OCI-LY1 (cell line): Measurements from ENCODE around the gene ARHGAP25.
A peak's percentile ranks its signal among the peaks of the same experiment; 100 is the strongest.

ENCODE experiments used
- H2AFZ ChIP-seq: fragments of 200-600 bp; sonication (generic), shearing (Covaris generic); 2 replicates; pipeline ENCODE4 v1.6.0; 2014; ENCODE audit warnings: antibody characterized with exemption, mild to moderate bottlenecking, low read length
- H3F3A ChIP-seq: fragments of 200-600 bp; sonication (generic), shearing (Covaris generic); 2 replicates; pipeline ENCODE4 v1.6.0; 2014; ENCODE audit warnings: mild to moderate bottlenecking, antibody characterized with exemption, low read length, moderate library complexity; ENCODE audit not compliant: insufficient read depth
- H3K27ac ChIP-seq: fragments of 200-600 bp; sonication (generic); 2 replicates; pipeline ENCODE4 v1.5.1; 2014; ENCODE audit warnings: low read length, mixed run types, mild to moderate bottlenecking, low read depth; ENCODE audit not compliant: poor library complexity, severe bottlenecking
- H3K27me3 ChIP-seq: fragments of 200-600 bp; sonication (generic); 2 replicates; pipeline ENCODE4 v1.6.0; 2014; ENCODE audit warnings: antibody characterized with exemption, mild to moderate bottlenecking, low read length, moderate library complexity; ENCODE audit not compliant: insufficient read depth
- H3K36me3 ChIP-seq: fragments of 200-600 bp; sonication (generic); 2 replicates; pipeline ENCODE4 v1.6.1; 2014; ENCODE audit warnings: mild to moderate bottlenecking, antibody characterized with exemption, low read length, moderate library complexity, mixed read lengths; ENCODE audit not compliant: insufficient read depth
- H3K4me1 ChIP-seq: fragments of 200-600 bp; sonication (generic); 2 replicates; pipeline ENCODE4 v1.5.1; 2014; ENCODE audit warnings: mild to moderate bottlenecking, low read length, moderate library complexity; ENCODE audit not compliant: insufficient read depth, severe bottlenecking
- H3K4me2 ChIP-seq: fragments of 200-600 bp; sonication (generic), shearing (Covaris generic); 2 replicates; pipeline ENCODE4 v1.6.1; 2014; ENCODE audit warnings: low read length
- H3K4me3 ChIP-seq: fragments of 200-600 bp; sonication (generic); 2 replicates; pipeline ENCODE4 v1.5.1; 2014; ENCODE audit warnings: low read length, low read depth, mild to moderate bottlenecking, mixed read lengths; ENCODE audit not compliant: poor library complexity, severe bottlenecking
- H3K79me2 ChIP-seq: fragments of 200-600 bp; shearing (Covaris generic); 2 replicates; pipeline ENCODE4 v1.6.1; 2016; ENCODE audit warnings: mixed run types, low read length, mixed read lengths; ENCODE audit not compliant: insufficient read depth
- H3K9ac ChIP-seq: fragments of 200-600 bp; sonication (generic), shearing (Covaris generic); 2 replicates; pipeline ENCODE4 v1.6.1; 2014; ENCODE audit warnings: mild to moderate bottlenecking, low read length, mixed read lengths
- H3K9me2 ChIP-seq: fragments of 200-600 bp; sonication (generic), shearing (Covaris generic); 2 replicates; pipeline ENCODE4 v1.6.1; 2014; ENCODE audit warnings: low read depth, mild to moderate bottlenecking, low read length, mixed read lengths
- H3K9me3 ChIP-seq: fragments of 200-600 bp; shearing (Covaris generic); 2 replicates; pipeline ENCODE4 v1.6.1; 2014; ENCODE audit warnings: low read length, mixed read lengths
- H4K20me1 ChIP-seq: fragments of 200-600 bp; sonication (generic), shearing (Covaris generic); 2 replicates; pipeline ENCODE4 v1.6.0; 2016; ENCODE audit warnings: mild to moderate bottlenecking, low read length; ENCODE audit not compliant: insufficient read depth
- EZH2 ChIP-seq: fragments of 200-600 bp; sonication (generic), shearing (Covaris generic); IDR thresholded peaks from 2 replicates; pipeline ENCODE4 v1.8.0; 2017; ENCODE audit warnings: borderline replicate concordance, mixed run types, mild to moderate bottlenecking, antibody characterized with exemption, low read length, moderate library complexity, mixed read lengths
- TF ChIP-seq, protein P1 (sequence below): fragments of 200-600 bp; sonication (generic), shearing (Covaris generic); IDR thresholded peaks from 2 replicates; pipeline ENCODE4 v1.5.1; 2017; ENCODE audit warnings: mild to moderate bottlenecking, antibody characterized with exemption, low read length, moderate library complexity, mixed read lengths

The ARHGAP25 gene

DNA sequence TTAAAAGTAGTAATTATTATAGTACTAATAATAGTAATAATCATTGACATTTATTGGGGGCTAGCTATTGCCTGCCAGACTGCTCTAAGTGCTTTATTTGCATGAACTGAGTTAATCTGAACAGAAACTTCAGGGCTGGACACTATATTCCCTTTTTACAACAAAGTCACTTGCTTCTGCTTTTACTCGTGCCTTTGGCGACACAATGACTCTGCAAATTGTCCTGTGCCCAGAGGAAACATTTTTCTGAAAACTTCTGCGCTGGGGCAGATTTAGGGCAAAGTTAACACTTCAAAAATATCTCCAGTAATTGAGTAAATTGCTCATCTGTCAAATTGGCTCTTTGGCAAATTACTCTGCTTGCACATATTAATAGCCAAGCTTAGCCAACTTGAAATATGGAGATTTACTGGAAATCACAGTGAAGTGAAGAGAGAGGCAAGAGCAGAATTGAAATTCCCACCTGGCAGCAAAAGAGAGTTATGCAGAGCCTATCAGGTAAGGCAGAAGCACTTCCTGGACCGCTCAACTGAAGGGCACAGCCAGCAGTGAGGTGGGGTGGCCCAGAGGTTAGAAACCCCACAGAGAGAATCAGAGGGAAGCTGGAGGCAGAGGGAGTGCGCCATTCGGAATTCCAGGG lies 100.2 kb downstream of the ARHGAP25 start:
- H4K20me1 ChIP-seq = no peaks in the 10 kb centered on the region
- peak overlapping the region; percentile 56 for H3K4me2 ChIP-seq

DNA sequence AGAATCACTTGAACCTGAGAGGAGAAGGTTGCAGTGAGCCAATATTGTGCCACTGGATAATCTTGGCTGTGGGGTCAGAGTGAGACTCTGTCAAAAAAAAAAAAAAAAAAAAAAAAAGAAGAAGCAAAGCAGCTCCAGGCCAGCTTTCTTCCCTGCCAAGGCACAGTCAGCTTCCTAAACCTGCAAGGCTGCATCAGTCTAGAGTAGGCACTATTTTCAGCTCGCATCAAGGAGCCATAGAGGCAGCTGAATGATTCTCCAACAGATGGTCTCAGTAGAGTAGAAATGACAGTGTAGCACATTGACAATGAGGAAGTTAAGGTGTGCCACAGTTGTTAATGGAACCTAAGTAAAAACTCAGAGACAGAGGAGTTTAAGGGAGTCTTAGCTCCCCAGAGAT lies 101.0 kb downstream of the ARHGAP25 start:
- TF ChIP-seq, protein P1, sequence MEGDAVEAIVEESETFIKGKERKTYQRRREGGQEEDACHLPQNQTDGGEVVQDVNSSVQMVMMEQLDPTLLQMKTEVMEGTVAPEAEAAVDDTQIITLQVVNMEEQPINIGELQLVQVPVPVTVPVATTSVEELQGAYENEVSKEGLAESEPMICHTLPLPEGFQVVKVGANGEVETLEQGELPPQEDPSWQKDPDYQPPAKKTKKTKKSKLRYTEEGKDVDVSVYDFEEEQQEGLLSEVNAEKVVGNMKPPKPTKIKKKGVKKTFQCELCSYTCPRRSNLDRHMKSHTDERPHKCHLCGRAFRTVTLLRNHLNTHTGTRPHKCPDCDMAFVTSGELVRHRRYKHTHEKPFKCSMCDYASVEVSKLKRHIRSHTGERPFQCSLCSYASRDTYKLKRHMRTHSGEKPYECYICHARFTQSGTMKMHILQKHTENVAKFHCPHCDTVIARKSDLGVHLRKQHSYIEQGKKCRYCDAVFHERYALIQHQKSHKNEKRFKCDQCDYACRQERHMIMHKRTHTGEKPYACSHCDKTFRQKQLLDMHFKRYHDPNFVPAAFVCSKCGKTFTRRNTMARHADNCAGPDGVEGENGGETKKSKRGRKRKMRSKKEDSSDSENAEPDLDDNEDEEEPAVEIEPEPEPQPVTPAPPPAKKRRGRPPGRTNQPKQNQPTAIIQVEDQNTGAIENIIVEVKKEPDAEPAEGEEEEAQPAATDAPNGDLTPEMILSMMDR = no peak
- H3K36me3 ChIP-seq = no peaks in the 10 kb centered on the region
- H3K9me2 ChIP-seq = no peaks in the 10 kb centered on the region
- no peak overlapping the region for H2AFZ ChIP-seq
- no peaks in the 10 kb centered on the region for H3K27me3 ChIP-seq
- peak overlapping the region; percentile 56; the same call in 1 of the 2 replicates for H3K4me2 ChIP-seq
- H4K20me1 ChIP-seq = no peaks in the 10 kb centered on the region
- H3F3A ChIP-seq = peaks cover 8% of the 10 kb centered on the region
- H3K27ac ChIP-seq = peak overlapping the region; percentile 85
- no peak overlapping the region for H3K4me3 ChIP-seq
- H3K9ac ChIP-seq = peak overlapping the region; percentile 34; the same call in 1 of the 2 replicates
- peaks cover 72% of the 10 kb centered on the region for H3K4me1 ChIP-seq
- H3K9me3 ChIP-seq = peaks cover 7% of the 10 kb centered on the region; the same call in 1 of the 2 replicates
- H3K79me2 ChIP-seq = no peaks in the 10 kb centered on the region

More for the DNA sequence above, 100.2 kb downstream of the ARHGAP25 start:
- peaks cover 4% of the 10 kb centered on the region; the same call in 1 of the 2 replicates for H3K9me3 ChIP-seq
- TF ChIP-seq, protein P1 = no peak
- TF ChIP-seq EZH2 = no peak
- H3F3A ChIP-seq = peaks cover 8% of the 10 kb centered on the region
- H3K4me3 ChIP-seq = peak overlapping the region; percentile 0
- H3K27me3 ChIP-seq = no peaks in the 10 kb centered on the region
- H3K4me1 ChIP-seq = peaks cover 80% of the 10 kb centered on the region
- no peak overlapping the region for H2AFZ ChIP-seq
- no peaks in the 10 kb centered on the region for H3K36me3 ChIP-seq
- peak overlapping the region; percentile 85 for H3K27ac ChIP-seq
- no peaks in the 10 kb centered on the region for H3K9me2 ChIP-seq
- H3K9ac ChIP-seq = peak overlapping the region; percentile 34
- no peaks in the 10 kb centered on the region for H3K79me2 ChIP-seq

GRCh38 chr2:68837164-68837860 lies 102.7 kb downstream of the ARHGAP25 start:
- H3K27ac ChIP-seq = peak overlapping the region; percentile 85
- H3F3A ChIP-seq = peaks cover 8% of the 10 kb centered on the region
- H2AFZ ChIP-seq = peak overlapping the region; percentile 66; the same call in 1 of the 2 replicates
- no peaks in the 10 kb centered on the region for H3K27me3 ChIP-seq
- no peaks in the 10 kb centered on the region for H3K79me2 ChIP-seq
- H3K4me1 ChIP-seq = peaks cover 58% of the 10 kb centered on the region
- H3K9me2 ChIP-seq = no peaks in the 10 kb centered on the region
- H3K36me3 ChIP-seq = no peaks in the 10 kb centered on the region
- peak overlapping the region; percentile 42; the same call in 1 of the 2 replicates for H3K4me2 ChIP-seq
- H4K20me1 ChIP-seq = no peaks in the 10 kb centered on the region
- H3K9ac ChIP-seq = peak overlapping the region; percentile 13; the same call in 1 of the 2 replicates
- TF ChIP-seq EZH2 = no peak
- TF ChIP-seq, protein P1 = peak; percentile 92
- peaks cover 12% of the 10 kb centered on the region; the same call in 1 of the 2 replicates for H3K9me3 ChIP-seq
- no peak overlapping the region for H3K4me3 ChIP-seq
